ENCODE data around the gene PHOX2A. TPM values are rescaled to one million over a fixed set of nuclear protein-coding genes. Genes with fewer than 3 reads are reported as not detected.

PHOX2A gene
- total RNA-seq, 1 donor from 2014 or later: not detected

DNA sequence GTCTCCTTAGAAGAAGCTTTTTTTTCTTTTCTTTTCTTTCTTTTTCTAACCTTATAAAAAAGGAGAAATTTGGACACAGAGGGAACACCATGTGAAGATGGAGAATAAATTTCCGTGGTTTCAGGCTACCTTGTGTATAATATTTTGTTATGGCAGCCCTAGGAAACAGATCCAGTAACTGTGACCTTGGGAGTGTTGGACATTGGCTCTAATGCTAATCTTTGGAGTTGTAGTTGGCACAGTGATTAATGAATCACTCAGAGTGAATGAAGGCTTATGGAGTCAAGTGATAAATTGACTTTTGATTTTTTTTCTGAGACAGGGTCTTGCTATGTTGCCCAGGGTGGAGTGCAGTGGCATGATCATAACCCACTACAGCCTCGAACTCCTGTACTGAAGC, 15.5 kb upstream of the PHOX2A start:
- DNase-seq: no peak
- intact Hi-C loops (cut with DNase I): no loop called here
- H3K4me1 ChIP-seq: no peaks in the 10 kb centered on the region
- H3K36me3 ChIP-seq: no peaks in the 10 kb centered on the region
- no peaks in the 10 kb centered on the region for H3K9me3 ChIP-seq
- peaks cover 7% of the 10 kb centered on the region for H3K27me3 ChIP-seq (ENCODE audit: low read depth)
- ATAC-seq: no peak
- no peak overlapping the region for H3K27ac ChIP-seq
- TF ChIP-seq CTCF (IDR thresholded peaks at IDR 0.05): no peak
- no peak overlapping the region for H3K4me3 ChIP-seq

DNA sequence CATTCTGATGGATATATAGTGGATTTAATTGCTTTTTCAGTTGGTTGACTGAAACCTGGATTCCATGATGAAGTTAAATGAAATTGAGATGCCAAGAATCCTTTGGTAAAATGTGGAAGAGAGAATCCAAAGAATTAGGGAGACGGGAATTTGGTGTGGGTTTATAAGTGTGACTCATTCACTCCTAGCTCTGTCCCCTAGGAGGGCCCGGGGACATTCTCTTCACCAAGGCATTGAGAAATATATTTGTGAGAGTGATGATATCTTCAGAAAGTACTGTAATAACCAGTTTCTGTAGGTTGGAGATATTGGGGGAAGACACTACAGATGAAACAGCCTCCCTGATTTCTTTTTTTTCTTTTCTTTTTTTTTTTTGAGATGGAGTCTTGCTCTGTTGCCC, 13.6 kb upstream of the PHOX2A start:
- DNase-seq: no peak
- Histone ChIP-seq H3K27me3 (ENCODE audit: low read depth) (peaks cover 6% of the 10 kb centered on the region), H3K9me3 (no peaks in the 10 kb centered on the region), H3K36me3 (no peaks in the 10 kb centered on the region), H3K27ac (no peak overlapping the region), H3K4me1 (no peaks in the 10 kb centered on the region), H3K4me3 (no peak overlapping the region)
- intact Hi-C loops (cut with DNase I): no loop called here
- no peak for TF ChIP-seq CTCF (IDR thresholded peaks at IDR 0.05)
- no peak for ATAC-seq

DNA sequence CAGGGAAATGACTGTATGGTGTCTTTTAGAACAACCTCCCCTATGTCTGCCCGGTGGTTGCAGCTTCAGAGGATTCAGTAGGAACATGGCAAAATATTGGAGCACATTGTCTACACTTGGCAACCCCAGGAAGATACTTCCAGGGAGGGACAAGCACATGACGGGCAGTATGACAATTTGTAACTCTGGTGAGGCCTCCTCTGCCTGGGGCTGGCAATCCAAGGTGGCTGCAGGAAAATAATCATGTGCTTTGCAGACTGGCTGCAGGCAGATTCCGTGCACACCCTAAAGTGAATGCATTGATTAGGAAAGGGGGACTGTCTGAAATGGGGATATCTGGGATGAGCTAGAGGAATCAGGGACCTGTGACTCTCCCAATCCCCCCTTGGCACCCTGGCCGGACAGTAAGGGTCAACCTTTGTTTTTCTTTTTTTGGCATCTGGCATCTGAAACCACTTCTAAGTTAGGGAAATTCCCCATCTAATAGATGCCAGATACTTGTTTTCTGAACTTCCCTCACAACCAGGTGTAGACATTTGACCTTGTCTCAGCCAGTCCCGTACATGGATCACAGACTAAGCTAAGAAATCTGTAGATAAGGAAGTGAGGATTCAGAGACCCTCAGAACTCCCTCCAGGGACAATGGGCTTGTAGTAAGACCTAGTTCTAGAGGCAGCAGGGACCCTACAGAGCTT, 10.5 kb upstream of the PHOX2A start:
- Histone ChIP-seq H3K4me1 (no peaks in the 10 kb centered on the region), H3K4me3 (no peak overlapping the region), H3K36me3 (no peaks in the 10 kb centered on the region), H3K27ac (no peak overlapping the region), H3K9me3 (no peaks in the 10 kb centered on the region), H3K27me3 (ENCODE audit: low read depth) (no peaks in the 10 kb centered on the region)
- intact Hi-C loops (cut with DNase I): no loop called here
- no peak for DNase-seq
- TF ChIP-seq CTCF (IDR thresholded peaks at IDR 0.05): no peak
- no peak for ATAC-seq

DNA sequence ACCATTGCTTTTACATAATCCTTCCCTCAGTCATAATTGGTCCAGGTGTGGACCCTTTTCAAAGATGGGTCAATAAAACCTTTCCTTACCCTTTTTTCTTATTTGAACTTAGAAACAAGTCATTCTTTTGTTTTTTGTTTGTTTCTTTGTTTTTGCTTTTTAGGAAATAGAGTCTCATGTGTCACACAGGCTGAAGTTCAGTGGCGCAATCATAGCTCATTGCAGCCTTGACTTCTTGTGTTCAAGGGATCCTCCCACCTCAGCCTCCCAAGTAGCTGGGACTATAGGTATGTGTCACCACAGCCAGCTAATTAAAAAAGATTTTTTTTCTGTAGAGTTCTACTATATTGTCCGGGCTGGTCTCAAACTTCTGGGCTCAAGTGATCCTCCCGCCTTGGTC, 9.4 kb upstream of the PHOX2A start:
- H3K36me3 ChIP-seq: no peaks in the 10 kb centered on the region
- H3K27me3 ChIP-seq (ENCODE audit: low read depth): peaks cover 6% of the 10 kb centered on the region
- H3K27ac ChIP-seq: no peak overlapping the region
- no peak for TF ChIP-seq CTCF (IDR thresholded peaks at IDR 0.05)
- no peaks in the 10 kb centered on the region for H3K4me1 ChIP-seq
- H3K9me3 ChIP-seq: no peaks in the 10 kb centered on the region
- ATAC-seq (no peak), DNase-seq (no peak)
- intact Hi-C loops (cut with DNase I): no loop called here
- H3K4me3 ChIP-seq: no peak overlapping the region

DNA sequence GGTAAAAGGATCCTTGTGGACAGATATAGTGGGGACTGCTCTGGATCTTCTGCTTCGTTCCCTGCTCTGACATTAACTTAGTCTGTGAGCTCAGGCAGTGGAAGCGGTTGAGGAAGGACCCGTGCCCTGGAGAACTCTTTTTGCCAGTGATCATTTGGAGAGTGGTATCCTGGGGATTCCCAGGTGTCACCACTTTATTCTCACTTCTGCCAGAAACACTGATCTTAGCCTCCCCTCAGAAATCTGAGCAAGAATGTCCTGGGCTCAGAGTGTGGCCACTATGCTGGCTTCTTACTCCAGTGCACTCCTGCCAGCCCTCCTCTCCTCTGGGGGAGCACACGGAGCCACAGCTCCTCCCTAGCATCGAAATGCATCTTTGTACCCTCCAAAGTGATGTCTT, 7.6 kb upstream of the PHOX2A start:
- ATAC-seq: no peak
- peaks cover 23% of the 10 kb centered on the region for H3K27me3 ChIP-seq (ENCODE audit: low read depth)
- DNase-seq: no peak

More for the DNA sequence above, 7.6 kb upstream of the PHOX2A start:
- Histone ChIP-seq H3K36me3 (no peaks in the 10 kb centered on the region), H3K4me1 (no peaks in the 10 kb centered on the region), H3K9me3 (no peaks in the 10 kb centered on the region), H3K27ac (no peak overlapping the region), H3K4me3 (no peak overlapping the region)
- intact Hi-C loops (cut with DNase I): no loop called here
- no peak for TF ChIP-seq CTCF (IDR thresholded peaks at IDR 0.05)

Data from lower lobe of right lung (tissue), 2 donors.